SK-N-SH (cell line): ENCODE measurements around the gene ORC3. TPM values are rescaled to one million over a fixed set of nuclear protein-coding genes. Genes with fewer than 3 reads are reported as not detected.

ENCODE experiments used
- CTCF ChIA-PET: fragments of 300-600, 350-600 bp; formaldehyde crosslinking; extraction: SDS; loops from one replicate; lab custom pipeline; 2021; lab: Yijun Ruan, JAX
- POLR2A ChIA-PET: fragments of 350-600 bp; sonication (Branson Sonifier 250); formaldehyde crosslinking; extraction: SDS; loops from one replicate; lab custom pipeline; 2020; ENCODE audit warnings: antibody characterized with exemption, inconsistent platforms; lab: Yijun Ruan, JAX
- DNase-seq: peaks from one replicate; pipeline ENCODE4 v3.0.0; 2012
- H2AFZ ChIP-seq: fragments of 200-600 bp; sonication (generic); 2 replicates; pipeline ENCODE4 v1.8.1; 2016; ENCODE audit warnings: antibody characterized with exemption, mild to moderate bottlenecking, low read depth
- H3F3A ChIP-seq: fragments of 200-600 bp; sonication (generic); replicated peaks from 2 replicates; pipeline ENCODE3; 2016; ENCODE audit warnings: antibody characterized with exemption, mild to moderate bottlenecking; ENCODE audit not compliant: insufficient read depth
- H3K27ac ChIP-seq, 2 experiments: fragments of 200-500 bp in 1 of 2; fragments of 200-600 bp in 1 of 2; sonication (Bioruptor generic) in 1 of 2; sonication (generic), shearing (Covaris generic) in 1 of 2; 2 replicates each; pipeline versions ENCODE4 v1.5.1 to v1.6.1; 2014 to 2016; ENCODE audit warnings: low read depth in 2 of 2, inconsistent platforms in 1 of 2, low read length in 1 of 2, mild to moderate bottlenecking in 1 of 2, mixed read lengths in 1 of 2
- H3K27me3 ChIP-seq: fragments of 200-600 bp; sonication (generic), shearing (Covaris generic); 2 replicates; pipeline ENCODE4 v1.6.1; 2016; ENCODE audit warnings: mixed run types; ENCODE audit not compliant: insufficient read depth
- H3K36me3 ChIP-seq, 2 experiments: fragments of 200-500 bp in 1 of 2; fragments of 200-600 bp in 1 of 2; sonication (Bioruptor generic) in 1 of 2; sonication (generic) in 1 of 2; replicated peaks in 1 of 2; 2 replicates each; pipeline versions ENCODE3 to v1.5.1; 2014 to 2016; ENCODE audit warnings: low read length in 1 of 2, mild to moderate bottlenecking in 1 of 2; ENCODE audit not compliant: insufficient read depth in 2 of 2, control insufficient read depth in 1 of 2
- H3K4me1 ChIP-seq, 2 experiments: fragments of 200-500 bp in 1 of 2; fragments of 200-600 bp in 1 of 2; sonication (Bioruptor generic) in 1 of 2; sonication (generic), shearing (Covaris generic) in 1 of 2; 2 replicates each; pipeline versions ENCODE4 v1.5.1 to v1.6.1; 2014 to 2016; ENCODE audit warnings: low read depth in 1 of 2, low read length in 1 of 2, mixed run types in 1 of 2; ENCODE audit not compliant: insufficient read depth in 2 of 2, control insufficient read depth in 1 of 2
- H3K4me2 ChIP-seq: fragments of 200-600 bp; sonication (generic), shearing (Covaris generic); 2 replicates; pipeline ENCODE4 v1.6.1; 2017; ENCODE audit warnings: mixed run types
- H3K4me3 ChIP-seq, 2 experiments: fragments of 200-500 bp in 1 of 2; fragments of 200-600 bp in 1 of 2; sonication (Bioruptor generic) in 1 of 2; sonication (generic), shearing (Covaris generic) in 1 of 2; 2 replicates each; pipeline versions ENCODE4 v1.5.1 to v1.8.1; 2014 to 2016; ENCODE audit warnings: low read depth in 2 of 2, inconsistent platforms in 1 of 2, low read length in 1 of 2, mild to moderate bottlenecking in 1 of 2, mixed read lengths in 1 of 2, moderate library complexity in 1 of 2
- H3K79me2 ChIP-seq: fragments of 200-600 bp; sonication (generic); 2 replicates; pipeline ENCODE4 v1.8.1; 2017; ENCODE audit warnings: mild to moderate bottlenecking; ENCODE audit not compliant: insufficient read depth
- H3K9ac ChIP-seq: fragments of 200-600 bp; sonication (generic); 2 replicates; pipeline ENCODE4 v1.6.1; 2017; ENCODE audit warnings: mixed run types
- H3K9me2 ChIP-seq: fragments of 200-600 bp; sonication (generic); 2 replicates; pipeline ENCODE4 v1.6.1; 2017; ENCODE audit warnings: mixed run types
- H3K9me3 ChIP-seq: fragments of 200-600 bp; sonication (generic); 2 replicates; pipeline ENCODE4 v1.6.1; 2017; ENCODE audit warnings: mixed run types, mild to moderate bottlenecking, moderate library complexity
- H4K20me1 ChIP-seq: fragments of 200-600 bp; sonication (generic); 2 replicates; pipeline ENCODE4 v1.6.1; 2017; ENCODE audit warnings: mild to moderate bottlenecking, mixed run types; ENCODE audit not compliant: insufficient read depth
- CHD2 ChIP-seq: fragments of 150-350 bp; IDR thresholded peaks from 2 replicates; pipeline ENCODE4 v1.6.1; 2018; ENCODE audit warnings: low read length; ENCODE audit not compliant: partially characterized antibody
- EP300 ChIP-seq, 2 experiments: IDR thresholded peaks; 2 replicates each; pipeline versions ENCODE4 v1.4.0 to v1.6.1; 2012; ENCODE audit warnings: borderline replicate concordance in 1 of 2, low read depth in 1 of 2, low read length in 1 of 2
- EZH2phosphoT487 ChIP-seq: fragments of 200-600 bp; sonication (generic); IDR thresholded peaks from 2 replicates; pipeline ENCODE4 v1.6.1; 2017; ENCODE audit warnings: low read depth, mixed run types, mild to moderate bottlenecking, antibody characterized with exemption, moderate library complexity, borderline replicate concordance
- FOXJ3 ChIP-seq: sonication (generic); formaldehyde crosslinking; IDR thresholded peaks from 2 replicates; pipeline ENCODE4 v1.5.1; 2020; ENCODE audit warnings: mild to moderate bottlenecking, missing genetic modification reagents
- FOXM1 ChIP-seq: IDR thresholded peaks from 2 replicates; pipeline ENCODE4 v1.4.0; 2012; ENCODE audit warnings: low read depth, mild to moderate bottlenecking
- GABPA ChIP-seq: IDR thresholded peaks from 2 replicates; pipeline ENCODE4 v1.4.0; 2012; ENCODE audit warnings: low read depth, mild to moderate bottlenecking
- JUND ChIP-seq: IDR thresholded peaks from 2 replicates; pipeline ENCODE4 v1.4.0; 2012
- NFIC ChIP-seq: IDR thresholded peaks from 2 replicates; pipeline ENCODE4 v1.4.0; 2012; ENCODE audit warnings: borderline replicate concordance
- NRF1 ChIP-seq: IDR thresholded peaks from 2 replicates; pipeline ENCODE4 v1.6.1; 2012; ENCODE audit warnings: low read depth, mild to moderate bottlenecking, low read length
- RAD21 ChIP-seq: IDR thresholded peaks from 2 replicates; pipeline ENCODE4 v1.6.1; 2012; ENCODE audit warnings: mild to moderate bottlenecking, low read length
- RCOR1 ChIP-seq: fragments of 150-350 bp; IDR thresholded peaks from 2 replicates; pipeline ENCODE4 v1.6.1; 2017; ENCODE audit warnings: antibody characterized with exemption, low read length
- RFX5 ChIP-seq: IDR thresholded peaks from 2 replicates; pipeline ENCODE4 v1.6.1; 2012; ENCODE audit warnings: mild to moderate bottlenecking, improper control_type of control experiment, low read length
- RXRA ChIP-seq: IDR thresholded peaks from 2 replicates; pipeline ENCODE4 v1.4.0; 2012; ENCODE audit warnings: low read depth, mild to moderate bottlenecking, borderline replicate concordance
- SMC3 ChIP-seq: IDR thresholded peaks from 2 replicates; pipeline ENCODE4 v1.6.1; 2012; ENCODE audit warnings: low read depth, low read length, improper control_type of control experiment
- TCF12 ChIP-seq: IDR thresholded peaks from 2 replicates; pipeline ENCODE4 v1.4.0; 2012
- TEAD4 ChIP-seq: IDR thresholded peaks from 2 replicates; pipeline ENCODE4 v1.4.0; 2012; ENCODE audit warnings: mild to moderate bottlenecking, borderline replicate concordance; ENCODE audit not compliant: insufficient read depth
- polyA plus RNA-seq, 3 experiments: library from polyadenylated mRNA; depleted of rRNA; stranded (reverse); fragments of >200 nt; gene quantifications; 2 replicates each; pipeline ENCODE4 v1.2.3, GENCODE V29; 2012
- TF ChIP-seq, protein P1 (sequence below): fragments of 150-350 bp; IDR thresholded peaks from 2 replicates; pipeline ENCODE4 v1.6.1; 2017; ENCODE audit warnings: antibody characterized with exemption, low read length, low read depth, borderline replicate concordance
- TF ChIP-seq, protein P2 (sequence below): IDR thresholded peaks from 2 replicates; pipeline ENCODE4 v1.4.0; 2012; ENCODE audit warnings: low read depth, borderline replicate concordance
- TF ChIP-seq, protein P3 (sequence below): IDR thresholded peaks from 2 replicates; pipeline ENCODE4 v1.4.0; 2012; ENCODE audit warnings: low read depth, borderline replicate concordance
- TF ChIP-seq, protein P4 (sequence below): fragments of 200-600 bp; sonication (generic); IDR thresholded peaks from 2 replicates; pipeline ENCODE4 v1.6.1; 2017; ENCODE audit warnings: antibody characterized with exemption, mild to moderate bottlenecking, moderate library complexity
- TF ChIP-seq, protein P5 (sequence below): IDR thresholded peaks from 2 replicates; pipeline ENCODE4; 2012

Gene ORC3
- polyA plus RNA-seq, 1 of the 3 experiments (the other 2 are of a cell fraction) = 13.3 TPM

DNA sequence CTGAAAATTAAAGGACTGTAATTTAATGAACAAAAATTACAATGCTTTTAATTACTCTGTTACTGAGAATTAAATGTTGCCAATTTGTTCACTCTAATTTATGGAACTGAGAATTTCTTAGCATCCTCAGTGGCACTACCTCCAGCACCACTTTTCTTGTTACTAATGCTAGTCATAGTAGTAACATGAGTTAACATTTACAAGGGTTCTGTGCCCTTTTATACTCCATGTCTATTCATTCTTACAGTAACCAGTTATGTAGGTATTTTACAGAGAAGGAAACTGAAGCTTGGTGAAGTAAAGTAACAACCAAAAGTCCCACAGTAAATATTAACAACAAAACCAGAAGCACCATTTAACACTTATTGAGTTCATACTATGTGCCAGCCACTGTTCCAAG lies 34.4 kb upstream of the ORC3 start:
- no peak for DNase-seq
- Histone ChIP-seq H2AFZ (no peak overlapping the region), H3K36me3 (peaks cover 62% of the 10 kb centered on the region in 2 experiments), H3F3A (no peaks in the 10 kb centered on the region), H3K79me2 (peaks cover 12% of the 10 kb centered on the region; the same call in 1 of the 2 replicates), H4K20me1 (no peaks in the 10 kb centered on the region), H3K9ac (no peak overlapping the region), H3K4me2 (no peak overlapping the region), H3K9me2 (no peaks in the 10 kb centered on the region), H3K4me3 (no peak overlapping the region), H3K27me3 (no peaks in the 10 kb centered on the region), H3K27ac (no peak overlapping the region), H3K4me1 (no peaks in the 10 kb centered on the region), H3K9me3 (no peaks in the 10 kb centered on the region)
- ChIA-PET CTCF (no interaction called here), POLR2A (no interaction called here)
- TF ChIP-seq, protein P1, sequence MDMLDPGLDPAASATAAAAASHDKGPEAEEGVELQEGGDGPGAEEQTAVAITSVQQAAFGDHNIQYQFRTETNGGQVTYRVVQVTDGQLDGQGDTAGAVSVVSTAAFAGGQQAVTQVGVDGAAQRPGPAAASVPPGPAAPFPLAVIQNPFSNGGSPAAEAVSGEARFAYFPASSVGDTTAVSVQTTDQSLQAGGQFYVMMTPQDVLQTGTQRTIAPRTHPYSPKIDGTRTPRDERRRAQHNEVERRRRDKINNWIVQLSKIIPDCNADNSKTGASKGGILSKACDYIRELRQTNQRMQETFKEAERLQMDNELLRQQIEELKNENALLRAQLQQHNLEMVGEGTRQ = no peak
- TF ChIP-seq RAD21 (no peak), NRF1 (no peak), FOXJ3 (no peak), TEAD4 (no peak), GABPA (no peak), RFX5 (no peak), EZH2phosphoT487 (no peak), RCOR1 (no peak), CHD2 (no peak), JUND (no peak), RXRA (no peak), SMC3 (no peak), TCF12 (no peak), EP300 (IDR thresholded peaks at IDR 0.05; ENCODE audit: borderline replicate concordance in 1 of 2, low read depth in 1 of 2, low read length in 1 of 2) (no peak)
- TF ChIP-seq, protein P2, sequence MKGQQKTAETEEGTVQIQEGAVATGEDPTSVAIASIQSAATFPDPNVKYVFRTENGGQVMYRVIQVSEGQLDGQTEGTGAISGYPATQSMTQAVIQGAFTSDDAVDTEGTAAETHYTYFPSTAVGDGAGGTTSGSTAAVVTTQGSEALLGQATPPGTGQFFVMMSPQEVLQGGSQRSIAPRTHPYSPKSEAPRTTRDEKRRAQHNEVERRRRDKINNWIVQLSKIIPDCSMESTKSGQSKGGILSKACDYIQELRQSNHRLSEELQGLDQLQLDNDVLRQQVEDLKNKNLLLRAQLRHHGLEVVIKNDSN = no peak

DNA sequence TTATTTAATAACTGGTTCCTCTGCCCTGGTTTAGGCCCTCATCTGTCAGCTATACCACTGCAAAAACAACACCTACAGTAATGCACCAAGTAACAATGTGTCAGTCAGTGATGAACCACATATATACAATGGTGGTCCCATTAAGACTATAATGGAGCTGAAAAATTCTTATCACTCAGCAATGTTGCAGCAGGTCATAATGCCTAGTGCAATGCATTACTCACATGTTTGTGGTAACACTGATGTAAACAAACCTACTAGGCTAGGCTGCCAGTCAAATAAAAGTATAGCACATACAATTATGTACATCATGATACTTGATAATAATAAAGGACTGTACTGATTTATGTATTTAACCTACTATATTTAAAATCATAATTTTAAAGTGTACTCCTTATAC lies 31.5 kb upstream of the ORC3 start:
- Histone ChIP-seq H3K79me2 (peaks cover 12% of the 10 kb centered on the region; the same call in 1 of the 2 replicates), H3K27me3 (no peaks in the 10 kb centered on the region), H3F3A (no peaks in the 10 kb centered on the region), H3K27ac (no peak overlapping the region), H3K4me1 (no peaks in the 10 kb centered on the region), H3K4me2 (no peak overlapping the region), H3K4me3 (no peak overlapping the region), H3K9ac (no peak overlapping the region), H3K9me3 (no peaks in the 10 kb centered on the region), H4K20me1 (no peaks in the 10 kb centered on the region), H2AFZ (no peak overlapping the region), H3K36me3 (peaks cover 64 to 65% of the 10 kb centered on the region in 2 experiments), H3K9me2 (no peaks in the 10 kb centered on the region)
- POLR2A ChIA-PET = no interaction called here
- no peak for DNase-seq
- CTCF ChIA-PET = no interaction called here
- TF ChIP-seq RXRA (no peak), NFIC (no peak), FOXM1 (no peak), JUND (no peak), SMC3 (no peak)
- TF ChIP-seq, protein P3, sequence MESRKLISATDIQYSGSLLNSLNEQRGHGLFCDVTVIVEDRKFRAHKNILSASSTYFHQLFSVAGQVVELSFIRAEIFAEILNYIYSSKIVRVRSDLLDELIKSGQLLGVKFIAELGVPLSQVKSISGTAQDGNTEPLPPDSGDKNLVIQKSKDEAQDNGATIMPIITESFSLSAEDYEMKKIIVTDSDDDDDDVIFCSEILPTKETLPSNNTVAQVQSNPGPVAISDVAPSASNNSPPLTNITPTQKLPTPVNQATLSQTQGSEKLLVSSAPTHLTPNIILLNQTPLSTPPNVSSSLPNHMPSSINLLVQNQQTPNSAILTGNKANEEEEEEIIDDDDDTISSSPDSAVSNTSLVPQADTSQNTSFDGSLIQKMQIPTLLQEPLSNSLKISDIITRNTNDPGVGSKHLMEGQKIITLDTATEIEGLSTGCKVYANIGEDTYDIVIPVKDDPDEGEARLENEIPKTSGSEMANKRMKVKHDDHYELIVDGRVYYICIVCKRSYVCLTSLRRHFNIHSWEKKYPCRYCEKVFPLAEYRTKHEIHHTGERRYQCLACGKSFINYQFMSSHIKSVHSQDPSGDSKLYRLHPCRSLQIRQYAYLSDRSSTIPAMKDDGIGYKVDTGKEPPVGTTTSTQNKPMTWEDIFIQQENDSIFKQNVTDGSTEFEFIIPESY = no peak
- TF ChIP-seq, protein P4, sequence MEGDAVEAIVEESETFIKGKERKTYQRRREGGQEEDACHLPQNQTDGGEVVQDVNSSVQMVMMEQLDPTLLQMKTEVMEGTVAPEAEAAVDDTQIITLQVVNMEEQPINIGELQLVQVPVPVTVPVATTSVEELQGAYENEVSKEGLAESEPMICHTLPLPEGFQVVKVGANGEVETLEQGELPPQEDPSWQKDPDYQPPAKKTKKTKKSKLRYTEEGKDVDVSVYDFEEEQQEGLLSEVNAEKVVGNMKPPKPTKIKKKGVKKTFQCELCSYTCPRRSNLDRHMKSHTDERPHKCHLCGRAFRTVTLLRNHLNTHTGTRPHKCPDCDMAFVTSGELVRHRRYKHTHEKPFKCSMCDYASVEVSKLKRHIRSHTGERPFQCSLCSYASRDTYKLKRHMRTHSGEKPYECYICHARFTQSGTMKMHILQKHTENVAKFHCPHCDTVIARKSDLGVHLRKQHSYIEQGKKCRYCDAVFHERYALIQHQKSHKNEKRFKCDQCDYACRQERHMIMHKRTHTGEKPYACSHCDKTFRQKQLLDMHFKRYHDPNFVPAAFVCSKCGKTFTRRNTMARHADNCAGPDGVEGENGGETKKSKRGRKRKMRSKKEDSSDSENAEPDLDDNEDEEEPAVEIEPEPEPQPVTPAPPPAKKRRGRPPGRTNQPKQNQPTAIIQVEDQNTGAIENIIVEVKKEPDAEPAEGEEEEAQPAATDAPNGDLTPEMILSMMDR = no peak
- TF ChIP-seq, protein P2 = no peak
- TF ChIP-seq, protein P5, sequence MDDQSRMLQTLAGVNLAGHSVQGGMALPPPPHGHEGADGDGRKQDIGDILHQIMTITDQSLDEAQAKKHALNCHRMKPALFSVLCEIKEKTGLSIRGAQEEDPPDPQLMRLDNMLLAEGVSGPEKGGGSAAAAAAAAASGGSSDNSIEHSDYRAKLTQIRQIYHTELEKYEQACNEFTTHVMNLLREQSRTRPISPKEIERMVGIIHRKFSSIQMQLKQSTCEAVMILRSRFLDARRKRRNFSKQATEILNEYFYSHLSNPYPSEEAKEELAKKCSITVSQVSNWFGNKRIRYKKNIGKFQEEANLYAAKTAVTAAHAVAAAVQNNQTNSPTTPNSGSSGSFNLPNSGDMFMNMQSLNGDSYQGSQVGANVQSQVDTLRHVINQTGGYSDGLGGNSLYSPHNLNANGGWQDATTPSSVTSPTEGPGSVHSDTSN = no peak
- TF ChIP-seq, protein P1 = no peak
